Measurements from ENCODE around the gene GSTM5. TPM values are rescaled to one million over a fixed set of nuclear protein-coding genes. Genes with fewer than 3 reads are reported as not detected.
"Not testable (repeated sequence)": the region's sequence is repeated elsewhere in the genome, so short reads cannot be mapped to it uniquely, and the experiment has no call there.

The GSTM5 gene
- total RNA-seq, 1 experiment from 2014 or later, result not detected

GRCh38 chr1:109687641-109688499, 24.2 kb upstream of the GSTM5 start, which contains the start of gene GSTM1:
GSTM1 (plus strand) TSS chr1:109687817; CDS start chr1:109687874, 57 bp downstream.
- H3K36me3 Mint-ChIP-seq (ENCODE audit: insufficient read depth, unreplicated experiment), result no peaks in the 10 kb centered on the region
- no peak for DNase-seq (ENCODE audit: unreplicated experiment)
- no peak for TF ChIP-seq CTCF (IDR thresholded peaks at IDR 0.05; ENCODE audit: unreplicated experiment)
- ChIA-PET CTCF (no interaction called here), POLR2A (no interaction called here)
- H3K27ac Mint-ChIP-seq (ENCODE audit: low read depth, unreplicated experiment), result no peak within 1 kb of the TSS
- H3K4me3 Mint-ChIP-seq (ENCODE audit: unreplicated experiment), result no peak within 1 kb of the TSS
- BruUV-seq (replicated peaks), result no TSS peak
- intact Hi-C loops (cut with micrococcal nuclease), result no loop called here
- no peaks in the 10 kb centered on the region for H3K9me3 Mint-ChIP-seq (ENCODE audit: unreplicated experiment)
- H3K4me1 Mint-ChIP-seq (ENCODE audit: insufficient read depth, unreplicated experiment), result no peaks in the 10 kb centered on the region
- no peaks in the 10 kb centered on the region for H3K27me3 Mint-ChIP-seq (ENCODE audit: insufficient read depth, unreplicated experiment)

- no peak for TF ChIP-seq CTCF (IDR thresholded peaks at IDR 0.05; ENCODE audit: unreplicated experiment)
- ChIA-PET CTCF (no interaction called here), POLR2A (no interaction called here)
- no peak overlapping the region for H3K4me3 Mint-ChIP-seq (ENCODE audit: unreplicated experiment)
- H3K27ac Mint-ChIP-seq (ENCODE audit: low read depth, unreplicated experiment), result no peak overlapping the region
- BruUV-seq (replicated peaks), result no TSS peak
- intact Hi-C loops (cut with micrococcal nuclease), result no loop called here
- DNase-seq (ENCODE audit: unreplicated experiment), result no peak
- no peaks in the 10 kb centered on the region for H3K9me3 Mint-ChIP-seq (ENCODE audit: unreplicated experiment)
- H3K27me3 Mint-ChIP-seq (ENCODE audit: insufficient read depth, unreplicated experiment), result no peaks in the 10 kb centered on the region
- H3K36me3 Mint-ChIP-seq (ENCODE audit: insufficient read depth, unreplicated experiment), result no peaks in the 10 kb centered on the region
- H3K4me1 Mint-ChIP-seq (ENCODE audit: insufficient read depth, unreplicated experiment), result no peaks in the 10 kb centered on the region
Measured at GRCh38 chr1:109689844-109690405, 22.1 kb upstream of the GSTM5 start.

- no peak overlapping the region for H3K27ac Mint-ChIP-seq (ENCODE audit: low read depth, unreplicated experiment)
- CTCF ChIA-PET, result no interaction called here
- no peaks in the 10 kb centered on the region for H3K9me3 Mint-ChIP-seq (ENCODE audit: unreplicated experiment)
- no TSS peak for BruUV-seq (replicated peaks)
- no peaks in the 10 kb centered on the region for H3K27me3 Mint-ChIP-seq (ENCODE audit: insufficient read depth, unreplicated experiment)
- no peak for TF ChIP-seq CTCF (IDR thresholded peaks at IDR 0.05; ENCODE audit: unreplicated experiment)
- H3K4me3 Mint-ChIP-seq (ENCODE audit: unreplicated experiment), result no peak overlapping the region
- no peaks in the 10 kb centered on the region for H3K36me3 Mint-ChIP-seq (ENCODE audit: insufficient read depth, unreplicated experiment)
- no peak for DNase-seq (ENCODE audit: unreplicated experiment)
- intact Hi-C loops (cut with micrococcal nuclease), result no loop called here
- H3K4me1 Mint-ChIP-seq (ENCODE audit: insufficient read depth, unreplicated experiment), result no peaks in the 10 kb centered on the region
- POLR2A ChIA-PET, result no interaction called here
Measured at GRCh38 chr1:109691759-109692158, 20.3 kb upstream of the GSTM5 start.

GRCh38 chr1:109694400-109694799, 17.7 kb upstream of the GSTM5 start:
- H3K4me1 Mint-ChIP-seq (ENCODE audit: insufficient read depth, unreplicated experiment); intact Hi-C loops (cut with micrococcal nuclease); CTCF ChIA-PET; DNase-seq (ENCODE audit: unreplicated experiment); BruUV-seq (replicated peaks); H3K9me3 Mint-ChIP-seq (ENCODE audit: unreplicated experiment); H3K36me3 Mint-ChIP-seq (ENCODE audit: insufficient read depth, unreplicated experiment); H3K27ac Mint-ChIP-seq (ENCODE audit: low read depth, unreplicated experiment); H3K4me3 Mint-ChIP-seq (ENCODE audit: unreplicated experiment); POLR2A ChIA-PET; H3K27me3 Mint-ChIP-seq (ENCODE audit: insufficient read depth, unreplicated experiment): not testable (repeated sequence)

- intact Hi-C loops (cut with micrococcal nuclease); H3K4me1 Mint-ChIP-seq (ENCODE audit: insufficient read depth, unreplicated experiment); H3K4me3 Mint-ChIP-seq (ENCODE audit: unreplicated experiment); H3K9me3 Mint-ChIP-seq (ENCODE audit: unreplicated experiment); DNase-seq (ENCODE audit: unreplicated experiment); POLR2A ChIA-PET; H3K27ac Mint-ChIP-seq (ENCODE audit: low read depth, unreplicated experiment); BruUV-seq (replicated peaks); H3K27me3 Mint-ChIP-seq (ENCODE audit: insufficient read depth, unreplicated experiment); H3K36me3 Mint-ChIP-seq (ENCODE audit: insufficient read depth, unreplicated experiment); CTCF ChIA-PET: not testable (repeated sequence)
Measured at GRCh38 chr1:109695138-109695537, 16.9 kb upstream of the GSTM5 start.
